NCI-H128 (cell line): ENCODE data around the gene TMEM256.

Experiments
- DNase-seq: peaks from one replicate; lab custom pipeline; 2025; ENCODE audit not compliant: unreplicated experiment; lab: John Stamatoyannopoulos, UW

The TMEM256 gene

DNA sequence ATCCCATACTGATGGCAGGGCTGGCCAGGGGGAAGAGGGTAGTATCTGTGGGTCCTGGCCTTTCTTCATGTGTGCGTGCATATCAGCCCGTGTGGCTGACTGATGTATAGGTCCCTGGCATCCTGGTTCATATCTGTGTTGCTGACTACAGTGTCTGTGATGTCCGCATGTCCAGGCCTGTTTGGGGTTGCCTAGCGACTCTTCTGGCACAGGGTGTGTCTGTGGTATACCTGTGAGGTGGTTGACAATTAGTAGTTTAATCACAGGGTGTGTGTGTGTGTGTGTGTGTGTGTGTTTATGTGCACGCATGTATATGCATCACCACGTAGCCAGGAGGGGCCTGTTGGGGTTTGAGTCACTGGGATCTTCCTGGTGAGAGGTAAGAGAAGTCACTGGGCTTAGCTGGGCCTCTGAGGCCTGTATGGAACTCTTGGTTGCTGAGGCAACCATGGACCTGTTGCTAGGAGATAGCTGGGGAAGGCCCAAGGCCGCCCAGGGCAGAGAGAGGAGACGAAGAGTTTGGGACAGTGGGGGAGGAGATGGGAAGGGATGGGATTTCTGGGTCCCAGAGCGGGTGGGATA lies 49.5 kb downstream of the TMEM256 start:
- DNase-seq: no peak
